PFSK-1 (cell line): ENCODE data around the gene TMOD3.

Experiments used
- REST ChIP-seq, 2 experiments: IDR thresholded peaks; 2 replicates each; pipeline versions ENCODE4 v1.6.1 to v1.8.0; 2011 to 2012; ENCODE audit warnings: low read depth in 2 of 2, low read length in 2 of 2, control low read depth in 1 of 2, inconsistent platforms in 1 of 2, mild to moderate bottlenecking in 1 of 2, moderate library complexity in 1 of 2; ENCODE audit not compliant: insufficient read depth in 1 of 2
- SIN3A ChIP-seq: IDR thresholded peaks from 2 replicates; pipeline ENCODE4 v1.6.1; 2012; ENCODE audit warnings: mild to moderate bottlenecking, low read length, moderate library complexity, borderline replicate concordance; ENCODE audit not compliant: insufficient read depth
- TAF1 ChIP-seq: IDR thresholded peaks from 2 replicates; pipeline ENCODE4 v1.6.1; 2012; ENCODE audit warnings: low read length, control low read depth, borderline replicate concordance; ENCODE audit not compliant: insufficient read depth

GRCh38 chr15:51838270-51838669, 8.8 kb downstream of the TMOD3 start:
- TF ChIP-seq SIN3A = no peak
- TF ChIP-seq TAF1 = no peak
- TF ChIP-seq REST (IDR thresholded peaks at IDR 0.05; ENCODE audit: insufficient read depth in 1 of 2, low read depth in 2 of 2, low read length in 2 of 2) = no peak
